Keratinocyte (primary cell): ENCODE data around the gene CD200R1L. TPM values are rescaled to one million over a fixed set of nuclear protein-coding genes. Genes with fewer than 3 reads are reported as not detected.

ENCODE experiments used
- DNase-seq: peaks from one replicate; pipeline ENCODE4 v3.0.0-alpha.2; 2011; ENCODE audit warnings: low read depth, missing footprints, low spot score
- FAIRE-seq: peaks from 2 replicates; lab custom pipeline; 2011; peaks lifted over from hg19 to GRCh38; lab: Jason Lieb, UNC
- H2AFZ ChIP-seq: 2 replicates; pipeline ENCODE4 v1.6.0; 2012; ENCODE audit warnings: low read length, control low read depth, inconsistent platforms; ENCODE audit not compliant: control insufficient read depth
- H3K27ac ChIP-seq: 2 replicates; pipeline ENCODE4 v1.5.1; 2011; ENCODE audit warnings: low read length; ENCODE audit not compliant: control insufficient read depth, insufficient read depth
- H3K27me3 ChIP-seq: 3 replicates; pipeline ENCODE4 v1.6.0; 2011; ENCODE audit warnings: low read length; ENCODE audit not compliant: control insufficient read depth, insufficient read depth; ENCODE audit errors: extremely low read depth
- H3K36me3 ChIP-seq, 2 experiments: 2 replicates in 1 of 2; 3 replicates in 1 of 2; pipeline ENCODE4 v1.5.1; 2011; ENCODE audit warnings: low read length in 2 of 2, mild to moderate bottlenecking in 1 of 2; ENCODE audit not compliant: control insufficient read depth in 2 of 2, insufficient read depth in 2 of 2; ENCODE audit errors: extremely low read depth in 1 of 2
- H3K4me1 ChIP-seq: 3 replicates; pipeline ENCODE4 v1.5.1; 2011; ENCODE audit warnings: low read length; ENCODE audit not compliant: control insufficient read depth, insufficient read depth; ENCODE audit errors: extremely low read depth
- H3K4me2 ChIP-seq: 3 replicates; pipeline ENCODE4 v1.6.0; 2011; ENCODE audit warnings: low read depth, low read length; ENCODE audit not compliant: control insufficient read depth, insufficient read depth; ENCODE audit errors: extremely low read depth
- H3K4me3 ChIP-seq, 3 experiments: fragments of 200-600 bp in 1 of 3; sonication (generic) in 1 of 3; 2 replicates in 2 of 3; 3 replicates in 1 of 3; pipeline ENCODE4 v1.5.1; 2011 to 2016; ENCODE audit warnings: low read length in 3 of 3, mild to moderate bottlenecking in 3 of 3, control low read depth in 2 of 3, inconsistent platforms in 1 of 3, low read depth in 1 of 3, mixed read lengths in 1 of 3, mixed run types in 1 of 3, moderate library complexity in 1 of 3; ENCODE audit not compliant: control insufficient read depth in 2 of 3, insufficient read depth in 2 of 3; ENCODE audit errors: extremely low read depth in 1 of 3
- H3K79me2 ChIP-seq: 2 replicates; pipeline ENCODE4 v1.6.0; 2012; ENCODE audit warnings: low read length; ENCODE audit not compliant: control insufficient read depth, insufficient read depth
- H3K9ac ChIP-seq: 3 replicates; pipeline ENCODE4 v1.6.0; 2011; ENCODE audit warnings: low read length; ENCODE audit not compliant: control insufficient read depth, insufficient read depth; ENCODE audit errors: extremely low read depth
- H3K9me1 ChIP-seq: 3 replicates; pipeline ENCODE4 v1.6.0; 2011; ENCODE audit warnings: low read length; ENCODE audit not compliant: control insufficient read depth, insufficient read depth; ENCODE audit errors: extremely low read depth
- H3K9me3 ChIP-seq: 2 replicates; pipeline ENCODE4 v1.5.1; 2012; ENCODE audit warnings: low read depth, low read length; ENCODE audit not compliant: control insufficient read depth
- H4K20me1 ChIP-seq: 3 replicates; pipeline ENCODE4 v1.6.0; 2011; ENCODE audit warnings: low read length; ENCODE audit not compliant: control insufficient read depth, insufficient read depth; ENCODE audit errors: extremely low read depth
- CTCF ChIP-seq, 3 experiments: IDR thresholded peaks in 1 of 3; conservative IDR thresholded peaks in 1 of 3; optimal IDR thresholded peaks in 1 of 3; 2 replicates in 2 of 3; 3 replicates in 1 of 3; pipeline versions ENCODE3 to v1.5.1; 2011; ENCODE audit warnings: low read length in 3 of 3, mild to moderate bottlenecking in 3 of 3, moderate library complexity in 2 of 3, control low read depth in 1 of 3, inconsistent platforms in 1 of 3; ENCODE audit not compliant: insufficient read depth in 2 of 3; ENCODE audit errors: extremely low read depth in 1 of 3
- EZH2 ChIP-seq: IDR thresholded peaks from one replicate; pipeline ENCODE4 v1.6.1; 2012; ENCODE audit warnings: inconsistent platforms, mild to moderate bottlenecking, low read length, moderate library complexity
- dilution Hi-C: fragments of 300-500 bp; cut with MboI; formaldehyde crosslinking; loops from one replicate; pipeline ENCODE4 v1.7.0; 2020; ENCODE audit warnings: low sequenced_read_pairs; ENCODE audit not compliant: extremely low pct_ligation_motif_present
- polyA plus RNA-seq, 5 experiments: library from polyadenylated mRNA; depleted of rRNA in 3 of 5; stranded (reverse) in 3 of 5; stranded (forward) in 1 of 5; unstranded in 1 of 5; fragments of >200 nt; gene quantifications; 1 replicate in 1 of 5; 2 replicates in 3 of 5; 3 replicates in 1 of 5; pipeline versions ENCODE4 v1.2.1 to v1.2.3, GENCODE V29; 2011 to 2012; ENCODE audit warnings: missing spikeins in 2 of 5, low read depth in 1 of 5, low replicate concordance in 1 of 5

CD200R1L gene
- polyA plus RNA-seq, 1 donor (not counting 4 experiments of a cell fraction or from before 2014, with no cell fraction given), result not detected

- Histone ChIP-seq H3K4me1 (no peaks in the 10 kb centered on the region), H4K20me1 (no peaks in the 10 kb centered on the region), H3K9me3 (no peaks in the 10 kb centered on the region), H3K36me3 (no peaks in the 10 kb centered on the region), H3K9ac (no peak overlapping the region), H3K9me1 (no peaks in the 10 kb centered on the region), H2AFZ (no peak overlapping the region), H3K4me2 (no peak overlapping the region), H3K27ac (no peak overlapping the region), H3K79me2 (no peaks in the 10 kb centered on the region), H3K4me3 (no peak overlapping the region), H3K27me3 (peaks cover 9% of the 10 kb centered on the region)
- DNase-seq (no peak), FAIRE-seq (no peak)
- dilution Hi-C loops, result no loop called here
- TF ChIP-seq CTCF (optimal IDR thresholded peaks at IDR 0.05 in 1 of 3, IDR thresholded peaks at IDR 0.05 in 1 of 3, conservative IDR thresholded peaks at IDR 0.05 in 1 of 3; ENCODE audit: extremely low read depth in 1 of 3, insufficient read depth in 2 of 3, low read length in 3 of 3) (no peak), EZH2 (no peak)
Measured at GRCh38 chr3:112847692-112848091, 1.0 kb upstream of the CD200R1L start.

GRCh38 chr3:112845772-112846171 lies 892 bp downstream of the CD200R1L start:
- Histone ChIP-seq H4K20me1 (no peaks in the 10 kb centered on the region), H3K36me3 (no peaks in the 10 kb centered on the region), H3K4me3 (no peak overlapping the region), H3K27ac (no peak overlapping the region), H3K4me2 (no peak overlapping the region), H3K9me3 (no peaks in the 10 kb centered on the region), H3K79me2 (no peaks in the 10 kb centered on the region), H3K9me1 (no peaks in the 10 kb centered on the region), H3K27me3 (peaks cover 9% of the 10 kb centered on the region), H2AFZ (no peak overlapping the region), H3K9ac (no peak overlapping the region), H3K4me1 (no peaks in the 10 kb centered on the region)
- FAIRE-seq (no peak), DNase-seq (no peak)
- TF ChIP-seq EZH2 (no peak), CTCF (optimal IDR thresholded peaks at IDR 0.05 in 1 of 3, IDR thresholded peaks at IDR 0.05 in 1 of 3, conservative IDR thresholded peaks at IDR 0.05 in 1 of 3; ENCODE audit: extremely low read depth in 1 of 3, insufficient read depth in 2 of 3, low read length in 3 of 3) (no peak)
- dilution Hi-C loops, result no loop called here
